Measurements from ENCODE around the gene TRIM62.
"Not testable (repeated sequence)": the region's sequence is repeated elsewhere in the genome, so short reads cannot be mapped to it uniquely, and the experiment has no call there.

TRIM62 gene

GRCh38 chr1:33142483-33143064, 39.3 kb downstream of the TRIM62 start:
- H3K4me1 Mint-ChIP-seq: peaks cover 6% of the 10 kb centered on the region
- CTCF ChIA-PET: no interaction called here
- no peak for DNase-seq

GRCh38 chr1:33141781-33142180, 40.1 kb downstream of the TRIM62 start:
- H3K4me1 Mint-ChIP-seq: peaks cover 6% of the 10 kb centered on the region
- H3K9me3 Mint-ChIP-seq: no peaks in the 10 kb centered on the region
- no peak overlapping the region for H3K4me3 Mint-ChIP-seq
- peaks cover 10% of the 10 kb centered on the region for H3K36me3 Mint-ChIP-seq
- CTCF ChIA-PET: no interaction called here
- H3K27ac Mint-ChIP-seq: no peak overlapping the region
- DNase-seq: no peak
- H3K27me3 Mint-ChIP-seq: peaks cover 3% of the 10 kb centered on the region

More at GRCh38 chr1:33142483-33143064, 39.3 kb downstream of the TRIM62 start:
- Mint-ChIP-seq H3K27me3 (peaks cover 3% of the 10 kb centered on the region), H3K9me3 (no peaks in the 10 kb centered on the region), H3K27ac (no peak overlapping the region), H3K4me3 (no peak overlapping the region), H3K36me3 (peaks cover 13% of the 10 kb centered on the region)

- DNase-seq: no peak
- Mint-ChIP-seq H3K27ac (peak overlapping the region; percentile 33), H3K9me3 (no peaks in the 10 kb centered on the region), H3K4me1 (peaks cover 7% of the 10 kb centered on the region), H3K36me3 (peaks cover 6% of the 10 kb centered on the region), H3K4me3 (no peak overlapping the region), H3K27me3 (peaks cover 4% of the 10 kb centered on the region)
- CTCF ChIA-PET: interaction anchor here (0.9 kb wide), 1 partner anchor 9 kb away, joined by 4 read pairs; no protein-coding TSS in a partner anchor
These were observed 40.6 kb downstream of the TRIM62 start for GRCh38 chr1:33141216-33141615.

- Mint-ChIP-seq H3K4me3 (no peak overlapping the region), H3K9me3 (no peaks in the 10 kb centered on the region), H3K27ac (no peak overlapping the region), H3K36me3 (peaks cover 2% of the 10 kb centered on the region), H3K4me1 (peaks cover 9% of the 10 kb centered on the region), H3K27me3 (peaks cover 8% of the 10 kb centered on the region)
- DNase-seq: no peak
- CTCF ChIA-PET: interaction anchor here (0.9 kb wide), 1 partner anchor 9 kb away, joined by 4 read pairs; no protein-coding TSS in a partner anchor
These were observed 41.4 kb downstream of the TRIM62 start for GRCh38 chr1:33140153-33141149.

DNA sequence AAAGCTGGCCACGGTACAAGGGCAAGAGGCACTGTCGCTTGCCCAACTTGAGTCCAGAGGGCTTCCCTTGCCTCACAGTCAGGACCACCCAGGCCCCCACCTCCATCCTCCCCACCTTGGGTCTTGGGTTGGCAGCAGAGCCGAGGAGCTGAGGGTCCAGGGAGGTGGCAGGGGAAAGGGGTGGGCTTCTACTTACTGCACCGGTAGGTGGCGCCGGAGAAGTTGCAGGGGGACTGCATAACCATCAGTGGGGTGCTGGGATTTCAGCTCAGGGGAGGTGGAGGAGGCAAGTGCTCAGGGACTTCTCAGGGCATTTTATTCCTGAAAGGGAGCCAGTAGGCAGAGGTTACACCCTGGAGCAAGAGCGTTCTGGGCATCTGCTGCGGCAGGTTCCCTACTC, 44.0 kb downstream of the TRIM62 start:
- DNase-seq: peak; percentile 50
- Mint-ChIP-seq H3K36me3 (no peaks in the 10 kb centered on the region), H3K4me1 (peaks cover 9% of the 10 kb centered on the region), H3K27me3 (peaks cover 8% of the 10 kb centered on the region), H3K27ac (no peak overlapping the region), H3K4me3 (no peak overlapping the region), H3K9me3 (no peaks in the 10 kb centered on the region)
- CTCF ChIA-PET: interaction anchor here (1.0 to 1.5 kb wide), 9 partner anchors 8 to 334 kb away, joined by 3 to 4 read pairs (median 4); partner anchors contain the start of gene TRIM62

DNA sequence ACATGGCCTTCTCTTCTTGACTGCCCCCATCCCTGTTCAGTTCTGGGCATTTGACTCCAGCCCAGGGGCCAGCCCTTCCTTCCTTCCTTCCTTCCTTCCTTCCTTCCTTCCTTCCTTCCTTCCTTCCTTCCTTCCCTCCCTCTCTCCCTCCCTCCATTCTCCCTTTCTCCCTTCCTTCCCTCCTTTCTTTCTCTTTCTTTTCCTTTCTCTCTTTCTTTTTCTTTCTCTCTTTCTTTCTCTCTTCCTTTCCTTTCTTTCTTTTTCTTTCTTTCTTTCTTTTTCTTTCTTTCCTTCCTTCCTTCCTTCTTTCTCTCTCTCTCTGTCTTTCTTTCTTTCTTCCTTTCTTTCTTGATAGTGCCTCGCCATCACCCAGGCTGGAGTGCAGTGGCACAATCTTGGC, 45.8 kb downstream of the TRIM62 start:
- not testable (repeated sequence) for H3K4me3 Mint-ChIP-seq, H3K27me3 Mint-ChIP-seq, H3K4me1 Mint-ChIP-seq, DNase-seq, H3K27ac Mint-ChIP-seq, H3K36me3 Mint-ChIP-seq, H3K9me3 Mint-ChIP-seq
- CTCF ChIA-PET: interaction anchor here (1.3 to 1.5 kb wide), 3 partner anchors 9 to 335 kb away, joined by 3 to 8 read pairs (median 3); no protein-coding TSS in a partner anchor

GRCh38 chr1:33133478-33134105, 48.3 kb downstream of the TRIM62 start:
- H3K36me3 Mint-ChIP-seq: peaks cover 5% of the 10 kb centered on the region
- H3K4me3 Mint-ChIP-seq: no peak overlapping the region
- peaks cover 26% of the 10 kb centered on the region for H3K4me1 Mint-ChIP-seq
- DNase-seq: no peak
- peaks cover 8% of the 10 kb centered on the region for H3K27me3 Mint-ChIP-seq
- no peak overlapping the region for H3K27ac Mint-ChIP-seq
- CTCF ChIA-PET: no interaction called here
- H3K9me3 Mint-ChIP-seq: no peaks in the 10 kb centered on the region

DNA sequence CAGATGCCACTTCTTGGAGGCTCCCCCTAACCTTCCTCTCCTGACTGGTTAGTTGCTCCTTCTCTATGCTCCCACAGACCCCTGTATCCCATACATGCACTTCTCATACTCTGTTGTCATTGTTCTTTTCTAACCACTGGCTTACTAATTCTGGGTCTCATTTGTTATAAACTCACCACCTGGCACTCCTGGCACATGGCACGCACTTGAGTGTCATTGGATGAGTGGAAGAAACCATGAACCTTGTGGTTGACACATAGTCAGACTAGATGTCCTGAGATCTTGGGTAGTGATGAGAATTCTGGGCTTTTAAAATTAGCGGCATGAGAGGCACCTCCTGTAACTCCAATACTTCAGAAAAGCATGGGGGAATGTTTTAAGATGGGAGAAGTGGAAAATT, 49.3 kb downstream of the TRIM62 start:
- Mint-ChIP-seq H3K27ac (no peak overlapping the region), H3K36me3 (peaks cover 5% of the 10 kb centered on the region), H3K4me3 (no peak overlapping the region), H3K9me3 (no peaks in the 10 kb centered on the region), H3K27me3 (peaks cover 4% of the 10 kb centered on the region), H3K4me1 (peaks cover 33% of the 10 kb centered on the region)
- no peak for DNase-seq
- CTCF ChIA-PET: no interaction called here

GRCh38 chr1:33131191-33131590, 50.7 kb downstream of the TRIM62 start:
- no peak overlapping the region for H3K4me3 Mint-ChIP-seq
- H3K9me3 Mint-ChIP-seq: no peaks in the 10 kb centered on the region
- H3K36me3 Mint-ChIP-seq: peaks cover 6% of the 10 kb centered on the region
- H3K27ac Mint-ChIP-seq: no peak overlapping the region
- DNase-seq: no peak
- CTCF ChIA-PET: no interaction called here
- peaks cover 3% of the 10 kb centered on the region for H3K27me3 Mint-ChIP-seq
- peaks cover 43% of the 10 kb centered on the region for H3K4me1 Mint-ChIP-seq

- Mint-ChIP-seq H3K27ac (no peak overlapping the region), H3K4me1 (peaks cover 50% of the 10 kb centered on the region), H3K27me3 (no peaks in the 10 kb centered on the region), H3K4me3 (no peak overlapping the region), H3K36me3 (peaks cover 15% of the 10 kb centered on the region), H3K9me3 (peaks cover 5% of the 10 kb centered on the region)
- DNase-seq: no peak
- CTCF ChIA-PET: interaction anchor here (1.0 kb wide), 1 partner anchor 35 kb away, joined by 3 read pairs; no protein-coding TSS in a partner anchor
These were observed 51.5 kb downstream of the TRIM62 start for GRCh38 chr1:33130297-33130696.

GRCh38 chr1:33128781-33129180, 53.1 kb downstream of the TRIM62 start:
- CTCF ChIA-PET: interaction anchor here (0.8 to 0.9 kb wide), 3 partner anchors 9 to 36 kb away, joined by 3 to 4 read pairs (median 3); no protein-coding TSS in a partner anchor
- Mint-ChIP-seq H3K4me3 (peak overlapping the region; percentile 93), H3K36me3 (peaks cover 24% of the 10 kb centered on the region), H3K27me3 (no peaks in the 10 kb centered on the region), H3K9me3 (peaks cover 6% of the 10 kb centered on the region), H3K27ac (peak overlapping the region; percentile 94), H3K4me1 (peaks cover 55% of the 10 kb centered on the region)
- no peak for DNase-seq

DNA sequence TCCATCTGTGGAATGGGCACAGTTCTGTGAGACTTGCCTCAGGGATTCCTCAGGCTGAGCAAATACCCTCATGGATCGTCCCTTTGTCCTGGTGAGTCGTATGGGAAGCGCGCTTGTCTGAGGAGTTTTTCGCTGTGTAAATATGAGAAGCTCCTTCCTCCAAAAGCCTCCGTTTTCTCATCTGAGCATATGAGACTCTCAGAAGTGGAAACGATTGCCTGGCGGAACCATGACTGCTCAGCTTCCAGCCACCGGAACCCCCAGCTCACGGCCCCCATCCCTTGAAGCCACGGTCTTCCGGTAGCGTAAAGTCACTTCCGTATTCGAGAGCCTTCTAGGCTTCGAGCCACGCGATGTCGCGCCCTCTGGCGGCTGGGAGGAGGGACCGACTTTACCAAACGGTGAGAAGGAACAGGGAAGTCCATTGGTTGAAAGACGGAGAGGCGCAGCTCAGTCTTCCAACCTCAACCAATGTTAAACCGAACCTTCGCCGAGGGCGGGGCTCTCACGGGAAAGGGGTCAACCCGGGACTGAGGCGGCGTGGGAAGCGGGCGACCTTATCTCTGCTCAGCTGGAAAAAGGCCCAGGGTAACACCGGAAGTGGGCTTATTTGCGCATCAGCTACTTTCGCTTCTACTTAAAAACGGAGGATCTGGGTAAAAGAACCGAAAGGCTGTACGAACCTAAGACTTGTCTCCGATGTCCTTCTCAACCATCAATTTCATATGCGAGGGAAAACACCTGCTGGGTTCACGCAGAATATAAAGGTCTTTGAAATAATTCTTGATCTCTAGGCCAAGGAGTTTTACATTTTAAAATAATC, 54.6 kb downstream of the TRIM62 start:
- Mint-ChIP-seq H3K4me1 (peaks cover 55% of the 10 kb centered on the region), H3K36me3 (peaks cover 24% of the 10 kb centered on the region), H3K27ac (peak overlapping the region; percentile 94), H3K9me3 (peaks cover 6% of the 10 kb centered on the region), H3K27me3 (peaks cover 5% of the 10 kb centered on the region), H3K4me3 (peak overlapping the region; percentile 93)
- CTCF ChIA-PET: interaction anchor here (0.9 to 3.0 kb wide), 25 partner anchors 8 to 344 kb away, joined by 3 to 19 read pairs (median 5); partner anchors contain the start of gene TRIM62
- peak; percentile 99 for DNase-seq

- Mint-ChIP-seq H3K9me3 (peaks cover 6% of the 10 kb centered on the region), H3K4me1 (peaks cover 55% of the 10 kb centered on the region), H3K27ac (peak overlapping the region; percentile 94), H3K36me3 (peaks cover 24% of the 10 kb centered on the region), H3K4me3 (peak overlapping the region; percentile 93), H3K27me3 (peaks cover 5% of the 10 kb centered on the region)
- CTCF ChIA-PET: interaction anchor here (0.9 to 3.0 kb wide), 22 partner anchors 7 to 345 kb away, joined by 3 to 19 read pairs (median 5); partner anchors contain the start of gene TRIM62
- DNase-seq: no peak
These were observed 55.3 kb downstream of the TRIM62 start for GRCh38 chr1:33126411-33127000.

Measured in activated naive CD4-positive, alpha-beta T cell treated with anti-CD3 and anti-CD28 coated beads, Interleukin-2, amount 10 ng/mL, durations not matched to agents 7 days and 5 days (primary cell).